Left lung (tissue), 10 donors: ENCODE results near the gene MYO6. TPM values are rescaled to one million over a fixed set of nuclear protein-coding genes. Genes with fewer than 3 reads are reported as not detected.
A peak's percentile ranks its signal among the peaks of the same experiment; 100 is the strongest.

Source experiments
- ATAC-seq: fragments of 200-7000 bp; cut with Tn5 transposase; one replicate; pipeline ENCODE4 v1.9.1; 2020; ENCODE audit warnings: moderate library complexity
- DNase-seq, 4 donors: peaks; one replicate each; pipeline ENCODE4 v3.0.0-alpha.2; 2013 to 2020
- H3K27ac ChIP-seq, 2 donors: fragments of 200-600 bp; sonication (generic) in 1 of 2; one replicate each; pipeline versions ENCODE4 v1.5.0 to v1.8.0; 2020 to 2021
- H3K27me3 ChIP-seq, 2 donors: fragments of 200-600 bp; sonication (generic) in 1 of 2; one replicate each; pipeline versions ENCODE4 v1.5.0 to v1.8.0; 2020 to 2021
- H3K36me3 ChIP-seq, 2 donors: fragments of 200-600 bp; sonication (generic) in 1 of 2; one replicate each; pipeline versions ENCODE4 v1.5.0 to v1.8.0; 2020 to 2021
- H3K4me1 ChIP-seq, 2 donors: fragments of 200-600 bp; one replicate each; pipeline ENCODE4 v1.8.0; 2021
- H3K4me3 ChIP-seq, 2 donors: fragments of 200-600 bp; sonication (generic) in 1 of 2; one replicate each; pipeline versions ENCODE4 v1.5.0 to v1.8.0; 2020 to 2021; ENCODE audit warnings: mild to moderate bottlenecking in 1 of 2
- H3K9me3 ChIP-seq, 2 donors: fragments of 200-600 bp; sonication (generic) in 1 of 2; one replicate each; pipeline versions ENCODE4 v1.5.0 to v1.8.0; 2020 to 2021
- intact Hi-C, 2 donors: fragments of 100-400 bp; cut with DNase I; formaldehyde crosslinking; loops; one replicate each; pipeline versions ENCODE4 v1.11.2 to v1.14.2; 2022
- polyA plus RNA-seq, 6 donors: library from polyadenylated mRNA; unstranded; fragments of 120-200 nt; gene quantifications; one replicate each; pipeline ENCODE4 v1.2.1, GENCODE V29; 2013; ENCODE audit not compliant: insufficient read length in 6 of 6
- total RNA-seq, 2 donors: library from RNA; stranded (reverse); fragmentation: NEBNext Ultra II Directional; extraction: Animal tissue kit (Norgen Biotek cat#: 25700); gene quantifications; one replicate each; pipeline ENCODE4 v1.2.1, GENCODE V29; 2021
- TF ChIP-seq, protein P1 (sequence below), 2 donors: fragments of 200-600 bp; sonication (generic) in 1 of 2; IDR thresholded peaks; one replicate each; pipeline versions ENCODE4 v1.5.0 to v1.8.0; 2021; ENCODE audit warnings: antibody characterized with exemption in 2 of 2
- donor health status: DM: no; HTN: yes; CAD: no.
- donor health status: DM: no; HTN: no; CAD: no.

The MYO6 gene
- total and polyA plus RNA-seq, 8 donors = 29.0 to 105 (median 31.4) TPM

DNA sequence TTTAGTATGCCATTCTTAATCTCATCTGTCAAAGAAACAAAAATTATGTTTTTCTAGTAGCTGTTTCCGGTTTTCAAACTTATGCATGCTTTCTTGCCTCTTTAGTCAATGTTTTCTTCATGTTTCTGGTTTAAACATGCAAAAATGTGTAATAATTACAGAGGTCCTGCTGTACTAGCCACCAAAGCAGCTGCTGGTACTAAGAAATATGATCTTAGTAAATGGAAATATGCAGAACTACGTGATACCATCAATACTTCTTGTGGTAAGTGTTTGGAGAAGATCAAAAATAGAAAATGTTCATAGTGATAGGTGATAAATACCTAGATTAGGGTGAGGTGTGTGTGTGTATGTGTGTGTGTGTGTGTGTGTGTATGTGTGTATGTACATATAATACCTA is 158.4 kb downstream of the MYO6 start:
- no peaks in the 10 kb centered on the region for H3K4me1 ChIP-seq
- DNase-seq (no peak), ATAC-seq (no peak)
- intact Hi-C loops = no loop called here
- no peaks in the 10 kb centered on the region for H3K36me3 ChIP-seq
- H3K27ac ChIP-seq = no peak overlapping the region
- no peaks in the 10 kb centered on the region for H3K27me3 ChIP-seq
- H3K9me3 ChIP-seq = no peaks in the 10 kb centered on the region
- TF ChIP-seq, protein P1, sequence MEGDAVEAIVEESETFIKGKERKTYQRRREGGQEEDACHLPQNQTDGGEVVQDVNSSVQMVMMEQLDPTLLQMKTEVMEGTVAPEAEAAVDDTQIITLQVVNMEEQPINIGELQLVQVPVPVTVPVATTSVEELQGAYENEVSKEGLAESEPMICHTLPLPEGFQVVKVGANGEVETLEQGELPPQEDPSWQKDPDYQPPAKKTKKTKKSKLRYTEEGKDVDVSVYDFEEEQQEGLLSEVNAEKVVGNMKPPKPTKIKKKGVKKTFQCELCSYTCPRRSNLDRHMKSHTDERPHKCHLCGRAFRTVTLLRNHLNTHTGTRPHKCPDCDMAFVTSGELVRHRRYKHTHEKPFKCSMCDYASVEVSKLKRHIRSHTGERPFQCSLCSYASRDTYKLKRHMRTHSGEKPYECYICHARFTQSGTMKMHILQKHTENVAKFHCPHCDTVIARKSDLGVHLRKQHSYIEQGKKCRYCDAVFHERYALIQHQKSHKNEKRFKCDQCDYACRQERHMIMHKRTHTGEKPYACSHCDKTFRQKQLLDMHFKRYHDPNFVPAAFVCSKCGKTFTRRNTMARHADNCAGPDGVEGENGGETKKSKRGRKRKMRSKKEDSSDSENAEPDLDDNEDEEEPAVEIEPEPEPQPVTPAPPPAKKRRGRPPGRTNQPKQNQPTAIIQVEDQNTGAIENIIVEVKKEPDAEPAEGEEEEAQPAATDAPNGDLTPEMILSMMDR (IDR thresholded peaks at IDR 0.05) = no peak
- no peak overlapping the region for H3K4me3 ChIP-seq

DNA sequence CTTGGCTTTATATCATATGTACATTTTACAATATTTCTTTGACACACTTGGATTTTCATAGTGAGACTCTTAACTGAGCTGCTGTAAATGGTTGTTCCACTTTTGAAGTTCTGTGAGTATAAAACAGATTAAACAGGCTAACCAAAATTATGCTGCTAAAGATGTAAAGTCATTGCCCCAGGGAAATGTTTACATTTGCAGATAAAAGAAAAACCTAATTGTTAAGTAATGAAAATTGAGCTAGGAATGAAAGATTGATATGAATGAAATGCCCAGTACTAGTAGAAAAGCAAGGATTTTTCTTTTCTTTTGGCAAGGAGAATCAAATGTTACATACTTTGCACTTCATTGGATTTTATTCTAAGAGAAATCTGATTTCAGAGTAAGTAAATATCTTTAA is 164.0 kb downstream of the MYO6 start:
- Histone ChIP-seq H3K27me3 (no peaks in the 10 kb centered on the region), H3K4me1 (no peaks in the 10 kb centered on the region), H3K9me3 (no peaks in the 10 kb centered on the region), H3K4me3 (no peak overlapping the region), H3K36me3 (peaks cover 0 to 4% of the 10 kb centered on the region in 2 donors), H3K27ac (no peak overlapping the region)
- ATAC-seq = no peak
- intact Hi-C loops = no loop called here
- DNase-seq = no peak
- TF ChIP-seq, protein P1 (IDR thresholded peaks at IDR 0.05) = no peak

DNA sequence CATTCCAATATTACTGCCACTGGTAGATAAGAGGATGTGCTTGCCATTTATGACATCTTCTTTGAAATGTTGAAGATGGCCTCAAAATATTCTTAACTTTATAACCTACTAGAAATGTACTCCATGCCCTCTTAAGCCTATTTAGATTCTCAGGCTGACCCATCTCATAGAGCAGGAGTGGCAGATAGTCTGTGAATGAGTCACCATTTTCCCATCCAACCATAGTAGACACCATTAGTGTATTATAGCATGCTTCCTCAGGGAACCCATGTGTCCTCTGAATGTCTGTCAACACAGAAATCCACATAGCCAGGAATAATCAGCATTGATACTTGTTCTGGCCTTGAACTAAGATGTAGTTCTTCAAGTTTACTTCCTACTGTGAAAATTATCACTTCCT is 173.2 kb downstream of the MYO6 start:
- peak; percentile 25 for ATAC-seq
- intact Hi-C loops = no loop called here
- TF ChIP-seq, protein P1 (IDR thresholded peaks at IDR 0.05) = no peak
- Histone ChIP-seq H3K27ac (no peak overlapping the region), H3K36me3 (peaks cover 0 to 15% of the 10 kb centered on the region in 2 donors), H3K27me3 (no peaks in the 10 kb centered on the region), H3K4me1 (no peaks in the 10 kb centered on the region), H3K9me3 (no peaks in the 10 kb centered on the region), H3K4me3 (no peak overlapping the region)
- no peak for DNase-seq

DNA sequence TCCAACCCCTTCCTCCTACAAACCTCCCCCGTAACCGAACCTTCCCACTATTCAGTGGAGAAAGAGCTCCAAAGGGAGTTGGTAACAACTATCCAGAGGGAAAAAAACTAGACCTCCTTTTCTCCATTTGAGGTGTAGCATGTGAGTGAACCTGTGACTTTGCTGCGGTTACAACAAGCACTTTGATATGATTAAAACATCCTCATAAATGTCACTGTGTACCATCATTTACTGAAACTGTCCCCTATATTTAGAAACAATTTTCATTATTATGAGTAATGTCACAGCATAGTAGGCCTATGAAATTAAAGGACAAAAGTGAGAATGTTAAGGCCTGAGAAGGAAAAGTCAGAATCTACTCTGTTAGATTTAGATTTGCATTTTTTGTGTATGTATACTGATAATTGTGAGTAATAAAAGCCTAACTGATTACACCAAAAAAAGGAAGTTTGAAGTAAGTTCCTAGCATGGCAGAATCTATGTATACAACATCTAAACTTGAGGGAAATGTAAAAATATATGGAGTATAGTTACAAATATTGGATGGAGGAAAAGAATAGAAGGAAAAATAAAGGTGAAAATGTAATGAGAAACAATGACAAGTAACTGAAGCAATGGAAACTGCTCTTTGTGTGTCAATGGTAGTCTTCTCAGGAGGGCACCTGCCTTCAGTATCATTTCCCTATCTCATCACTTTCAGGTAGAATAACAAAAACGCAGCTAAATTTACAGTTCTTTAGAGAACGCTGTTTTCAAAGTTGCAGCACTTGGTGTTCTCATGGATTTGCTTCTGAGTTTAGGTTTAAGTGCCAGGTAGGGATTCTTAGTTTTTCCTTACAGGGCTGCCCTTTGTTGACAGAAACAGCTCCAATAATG is 177.5 kb downstream of the MYO6 start:
- ATAC-seq = no peak
- TF ChIP-seq, protein P1 (IDR thresholded peaks at IDR 0.05) = no peak

DNA sequence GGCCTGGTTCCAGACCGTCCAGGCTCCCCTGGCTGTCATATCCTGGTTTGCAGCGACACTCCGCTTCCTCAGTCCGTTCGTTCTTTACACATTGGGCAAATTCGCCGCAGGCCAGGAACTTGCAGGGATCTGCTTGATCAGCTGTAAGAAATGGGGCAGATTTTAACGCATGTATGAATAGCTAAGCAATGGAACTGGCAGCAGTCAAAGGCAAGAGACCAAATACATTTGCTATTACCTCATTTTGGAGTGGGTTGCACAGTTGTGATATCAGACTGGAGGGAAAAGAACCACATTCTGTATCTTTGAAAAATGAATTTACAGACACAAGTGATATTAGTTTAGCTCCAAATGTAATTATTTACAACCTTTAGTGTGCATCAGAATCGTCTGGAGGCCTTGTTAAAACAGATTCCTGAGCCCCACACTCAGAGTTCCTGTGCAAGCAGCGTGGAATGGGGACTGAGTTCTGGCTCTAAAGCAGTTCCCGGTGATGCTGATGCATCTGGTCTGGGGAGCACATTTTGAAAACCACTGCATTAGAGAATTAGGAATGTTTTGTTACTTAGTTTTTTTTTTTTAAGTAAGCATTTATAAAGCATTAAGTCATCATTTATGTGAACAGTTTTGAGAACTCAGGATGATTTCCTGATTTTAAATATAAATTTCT is 182.1 kb downstream of the MYO6 start:
- ATAC-seq = no peak
- TF ChIP-seq, protein P1 (IDR thresholded peaks at IDR 0.05) = no peak
- H3K27ac ChIP-seq = no peak overlapping the region
- peak in 1 of 4 donors; percentile 61 for DNase-seq
- H3K36me3 ChIP-seq = no peaks in the 10 kb centered on the region
- H3K9me3 ChIP-seq = no peaks in the 10 kb centered on the region
- peaks cover 0 to 12% of the 10 kb centered on the region in 2 donors for H3K4me1 ChIP-seq
- H3K27me3 ChIP-seq = peaks cover 0 to 13% of the 10 kb centered on the region in 2 donors
- no peak overlapping the region for H3K4me3 ChIP-seq
- intact Hi-C loops = no loop called here

More for the DNA sequence above, 177.5 kb downstream of the MYO6 start:
- H3K4me1 ChIP-seq = no peaks in the 10 kb centered on the region
- no peaks in the 10 kb centered on the region for H3K36me3 ChIP-seq
- DNase-seq = no peak
- no peak overlapping the region for H3K27ac ChIP-seq
- no peaks in the 10 kb centered on the region for H3K9me3 ChIP-seq
- intact Hi-C loops = no loop called here
- no peaks in the 10 kb centered on the region for H3K27me3 ChIP-seq
- no peak overlapping the region for H3K4me3 ChIP-seq
